SH-SY5Y (cell line): ENCODE results near the gene RYR3.

ENCODE experiments used
- GATA2 ChIP-seq: IDR thresholded peaks from 2 replicates; pipeline ENCODE4 v1.6.1; 2011; ENCODE audit warnings: mild to moderate bottlenecking, low read depth, low read length
- GATA3 ChIP-seq: IDR thresholded peaks from 2 replicates; pipeline ENCODE4 v1.6.1; 2011; ENCODE audit warnings: low read depth, mild to moderate bottlenecking, low read length, moderate library complexity

DNA sequence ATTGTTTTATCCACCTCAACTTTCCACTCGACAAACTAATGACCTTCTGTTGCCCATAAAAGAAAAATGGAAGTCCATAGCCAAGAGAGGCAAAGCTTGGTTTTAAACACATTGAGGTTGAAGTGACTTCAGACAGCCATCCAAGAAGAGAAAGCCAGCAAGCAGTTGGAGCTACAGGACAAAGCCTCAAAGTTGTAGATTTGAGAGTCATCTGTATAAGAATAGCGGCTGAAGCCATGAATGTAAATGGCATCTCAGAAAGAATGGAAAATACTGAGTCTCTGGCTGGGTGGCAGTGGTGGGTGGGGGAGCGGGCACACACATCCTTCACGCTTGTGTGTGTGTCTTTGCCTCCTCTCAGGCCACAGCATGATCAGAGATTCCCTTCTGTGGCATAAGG lies 533.4 kb downstream of the RYR3 start:
- no peak for TF ChIP-seq GATA2
- TF ChIP-seq GATA3: no peak
